H9 (cell line): ENCODE measurements around the gene PIAS4. TPM values are rescaled to one million over a fixed set of nuclear protein-coding genes. Genes with fewer than 3 reads are reported as not detected.

Experiments
- DNase-seq: peaks from one replicate; pipeline ENCODE4 v3.0.0-alpha.2; 2017
- H2AFZ ChIP-seq: one replicate; pipeline ENCODE4 v1.6.1; 2013; ENCODE audit warnings: mild to moderate bottlenecking, low read length, control low read depth, moderate library complexity
- H2AK5ac ChIP-seq: 2 replicates; pipeline ENCODE4 v1.6.1; 2013; ENCODE audit warnings: low read length, control low read depth, mixed read lengths; ENCODE audit not compliant: insufficient read length
- H2BK120ac ChIP-seq: one replicate; pipeline ENCODE4 v1.6.1; 2013; ENCODE audit warnings: low read depth, mild to moderate bottlenecking, low read length, control low read depth, inconsistent platforms; ENCODE audit not compliant: poor library complexity, severe bottlenecking
- H2BK12ac ChIP-seq: 2 replicates; pipeline ENCODE4 v1.6.1; 2013; ENCODE audit warnings: low read length, control low read depth, mixed read lengths, low read depth; ENCODE audit not compliant: insufficient read length
- H2BK15ac ChIP-seq: 2 replicates; pipeline ENCODE4 v1.6.1; 2013; ENCODE audit warnings: low read depth, low read length, control low read depth
- H2BK20ac ChIP-seq: one replicate; pipeline ENCODE4 v1.6.1; 2013; ENCODE audit warnings: low read depth, mild to moderate bottlenecking, low read length, control low read depth, inconsistent platforms; ENCODE audit not compliant: poor library complexity, severe bottlenecking
- H2BK5ac ChIP-seq: 2 replicates; pipeline ENCODE4 v1.6.1; 2013; ENCODE audit warnings: low read length, control low read depth, mixed read lengths; ENCODE audit not compliant: insufficient read length
- H3K14ac ChIP-seq: 2 replicates; pipeline ENCODE4 v1.6.1; 2013; ENCODE audit warnings: low read length, control low read depth; ENCODE audit not compliant: insufficient read depth
- H3K18ac ChIP-seq: 2 replicates; pipeline ENCODE4 v1.6.1; 2013; ENCODE audit warnings: low read depth, mild to moderate bottlenecking, mixed read lengths, low read length, control low read depth; ENCODE audit not compliant: insufficient read length
- H3K23ac ChIP-seq: 2 replicates; pipeline ENCODE4 v1.6.1; 2013; ENCODE audit warnings: low read length, control low read depth, mixed read lengths, low read depth; ENCODE audit not compliant: insufficient read length
- H3K23me2 ChIP-seq: 2 replicates; pipeline ENCODE4 v1.6.1; 2013; ENCODE audit warnings: low read depth, mild to moderate bottlenecking, mixed read lengths, low read length, control low read depth; ENCODE audit not compliant: insufficient read length, poor library complexity, severe bottlenecking
- H3K27ac ChIP-seq: 2 replicates; pipeline ENCODE4 v1.5.1; 2013; ENCODE audit warnings: low read length, control low read depth, mixed read lengths, low read depth; ENCODE audit not compliant: insufficient read length
- H3K27me3 ChIP-seq: 2 replicates; pipeline ENCODE4 v1.6.1; 2013; ENCODE audit warnings: low read length, control low read depth, inconsistent platforms; ENCODE audit not compliant: insufficient read depth
- H3K4ac ChIP-seq: 2 replicates; pipeline ENCODE4 v1.6.1; 2013; ENCODE audit warnings: low read depth, mild to moderate bottlenecking, control low read depth, inconsistent platforms, low read length, moderate library complexity
- H3K4me1 ChIP-seq: 2 replicates; pipeline ENCODE4 v1.6.1; 2013; ENCODE audit warnings: low read length, control low read depth, inconsistent platforms; ENCODE audit not compliant: insufficient read depth
- H3K4me2 ChIP-seq: 2 replicates; pipeline ENCODE4 v1.6.1; 2013; ENCODE audit warnings: low read length, control low read depth, mixed read lengths; ENCODE audit not compliant: insufficient read length, insufficient read depth
- H3K56ac ChIP-seq: 2 replicates; pipeline ENCODE4 v1.6.1; 2013; ENCODE audit warnings: low read depth, mild to moderate bottlenecking, mixed read lengths, low read length, control low read depth; ENCODE audit not compliant: insufficient read length
- H3K79me1 ChIP-seq: 2 replicates; pipeline ENCODE4 v1.6.1; 2013; ENCODE audit warnings: low read depth, mild to moderate bottlenecking, moderate library complexity, low read length, control low read depth, inconsistent platforms; ENCODE audit not compliant: insufficient read depth, poor library complexity, severe bottlenecking
- H3K79me2 ChIP-seq: 2 replicates; pipeline ENCODE4 v1.6.1; 2013; ENCODE audit warnings: low read length, control low read depth, inconsistent platforms; ENCODE audit not compliant: insufficient read depth
- H3K9ac ChIP-seq: 2 replicates; pipeline ENCODE4 v1.6.1; 2013; ENCODE audit warnings: low read length, control low read depth, mixed read lengths; ENCODE audit not compliant: insufficient read length; ENCODE audit errors: extremely low read depth
- H3K9me3 ChIP-seq: one replicate; pipeline ENCODE4 v1.6.1; 2013; ENCODE audit warnings: low read depth, low read length, inconsistent platforms; ENCODE audit not compliant: control insufficient read depth
- H3T11ph ChIP-seq: one replicate; pipeline ENCODE4 v1.6.1; 2013; ENCODE audit warnings: mild to moderate bottlenecking, low read length, control low read depth, inconsistent platforms
- H4K20me1 ChIP-seq: one replicate; pipeline ENCODE4 v1.6.1; 2013; ENCODE audit not compliant: control insufficient read depth, insufficient read length, insufficient read depth
- H4K5ac ChIP-seq: 2 replicates; pipeline ENCODE4 v1.6.1; 2013; ENCODE audit warnings: low read depth, mild to moderate bottlenecking, mixed read lengths, low read length, control low read depth; ENCODE audit not compliant: insufficient read length
- H4K8ac ChIP-seq: replicated peaks from 2 replicates; pipeline ENCODE4 v1.6.1; 2013; ENCODE audit warnings: low read length, control low read depth, mixed read lengths, low read depth; ENCODE audit not compliant: insufficient read length
- H4K91ac ChIP-seq: 2 replicates; pipeline ENCODE4 v1.6.1; 2013; ENCODE audit warnings: low read depth, mild to moderate bottlenecking, moderate library complexity, mixed read lengths, low read length, control low read depth; ENCODE audit not compliant: insufficient read length
- H3K27ac Mint-ChIP-seq, 3 experiments: 2 replicates in 2 of 3; 3 replicates in 1 of 3; pipeline ENCODE4 v1.8.0; 2020 to 2021; ENCODE audit warnings: mixed read lengths in 3 of 3, mild to moderate bottlenecking in 1 of 3, moderate library complexity in 1 of 3
- H3K27me3 Mint-ChIP-seq: 2 replicates; pipeline ENCODE4 v1.8.0; 2021; ENCODE audit warnings: low read depth, mild to moderate bottlenecking, moderate library complexity, mixed read lengths
- H3K36me3 Mint-ChIP-seq, 3 experiments: 2 replicates in 2 of 3; 3 replicates in 1 of 3; pipeline ENCODE4 v1.8.0; 2020 to 2021; ENCODE audit warnings: low read depth in 3 of 3, mixed read lengths in 3 of 3; ENCODE audit not compliant: insufficient read depth in 1 of 3
- H3K4me1 Mint-ChIP-seq, 2 experiments: 2 replicates each; pipeline ENCODE4 v1.8.0; 2020; ENCODE audit warnings: mixed read lengths in 2 of 2
- H3K4me3 Mint-ChIP-seq, 2 experiments: 2 replicates in 1 of 2; 3 replicates in 1 of 2; pipeline ENCODE4 v1.8.0; 2020 to 2021; ENCODE audit warnings: mild to moderate bottlenecking in 2 of 2, mixed read lengths in 2 of 2, moderate library complexity in 1 of 2
- H3K9me3 Mint-ChIP-seq, 2 experiments: 2 replicates in 1 of 2; 3 replicates in 1 of 2; pipeline ENCODE4 v1.8.0; 2020; ENCODE audit warnings: mild to moderate bottlenecking in 2 of 2, mixed read lengths in 2 of 2, moderate library complexity in 1 of 2
- whole genome bisulfite sequencing: extraction: QIAGEN DNeasy Blood & Tissue Kit; methylation state at CpG from one replicate; pipeline ENCODE4 v1.1.7; 2013; ENCODE audit warnings: missing lambda C conversion rate, low lambda C conversion rate, mixed read lengths; ENCODE audit not compliant: insufficient read length; ENCODE audit errors: extremely low coverage; 5-methylcytosine and 5-hydroxymethylcytosine counted together
- total RNA-seq: library from RNA; stranded (reverse); gene quantifications from 2 replicates; pipeline ENCODE4 v1.2.1, GENCODE V29; 2021
- TF ChIP-seq, protein P1 (sequence below): fragments of 200-600 bp; sonication (generic); conservative IDR thresholded peaks from 3 replicates; pipeline ENCODE4 v1.8.0; 2021; ENCODE audit warnings: antibody characterized with exemption, mild to moderate bottlenecking

The PIAS4 gene
- total RNA-seq, 1 experiment from 2014 or later, result 52.0 TPM

DNA sequence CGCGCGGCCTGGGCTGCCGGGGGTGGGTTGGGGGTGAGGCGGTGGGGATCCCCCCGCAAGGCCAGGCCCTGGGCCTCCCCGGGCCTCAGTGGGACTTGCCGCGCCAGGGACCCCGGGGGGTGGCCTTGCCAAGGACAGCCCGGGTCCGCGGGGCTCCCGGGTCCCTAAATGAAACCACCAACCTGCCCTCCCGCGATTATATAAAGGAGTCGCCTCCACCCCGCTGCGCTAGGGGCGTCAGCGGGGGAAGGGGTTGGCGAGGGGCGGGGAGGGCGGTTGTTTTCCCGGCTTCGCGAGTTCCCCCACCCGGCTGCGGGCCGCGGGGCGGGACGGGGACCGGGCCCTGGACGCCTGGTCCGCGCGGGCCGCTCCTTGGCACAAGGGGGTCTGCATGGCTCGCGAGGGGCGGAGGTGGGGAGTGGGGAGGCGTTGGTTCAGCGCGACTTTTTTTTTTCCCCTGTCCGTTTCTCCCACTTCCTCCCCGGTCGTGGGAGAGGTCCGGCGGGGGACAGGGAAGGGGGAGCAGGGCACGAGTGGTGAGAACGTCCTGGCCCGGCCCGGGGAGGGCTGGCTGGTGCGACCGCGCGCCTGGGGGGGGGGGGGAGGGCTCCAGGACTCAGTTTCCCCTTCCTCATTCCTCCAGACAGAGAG lies 60.0 kb downstream of the PIAS4 start:
- Histone ChIP-seq H3K56ac (no peak overlapping the region), H3K23me2 (peaks cover 15% of the 10 kb centered on the region), H2BK5ac (no peak overlapping the region), H2AK5ac (no peak overlapping the region), H3K27ac (no peak overlapping the region), H3K9me3 (no peaks in the 10 kb centered on the region), H3K9ac (no peak overlapping the region), H2BK20ac (no peak overlapping the region), H3T11ph (no peak overlapping the region), H3K18ac (no peak overlapping the region), H3K23ac (no peak overlapping the region), H4K20me1 (peaks cover 3% of the 10 kb centered on the region), H2BK15ac (no peak overlapping the region), H3K14ac (no peak overlapping the region), H4K91ac (no peak overlapping the region), H2AFZ (no peak overlapping the region), H2BK12ac (no peak overlapping the region), H3K4me1 (no peaks in the 10 kb centered on the region; the same call in 1 of the 2 replicates), H3K4ac (no peak overlapping the region), H3K79me1 (peaks cover 6% of the 10 kb centered on the region), H3K79me2 (peaks cover 13% of the 10 kb centered on the region; the same call in 1 of the 2 replicates), H4K8ac (no peak overlapping the region), H3K27me3 (peaks cover 10% of the 10 kb centered on the region; the same call in 1 of the 2 replicates), H2BK120ac (no peak overlapping the region), H3K4me2 (peak overlapping the region; percentile 17), H4K5ac (no peak overlapping the region)
- peak; percentile 31 for DNase-seq
- Mint-ChIP-seq H3K36me3 (peaks cover 0 to 6% (median 4%) of the 10 kb centered on the region in 3 experiments; a peak in 2 of 7 replicates), H3K9me3 (no peaks in the 10 kb centered on the region; a peak in 2 of 5 replicates), H3K27me3 (peaks cover 29% of the 10 kb centered on the region), H3K27ac (no peak overlapping the region), H3K4me3 (peak overlapping the region; percentile 44 to 77), H3K4me1 (peaks cover 8 to 20% of the 10 kb centered on the region in 2 experiments)
- no CpG with 5 or more reads among the region's 58 CpGs for WGBS
- TF ChIP-seq, protein P1, sequence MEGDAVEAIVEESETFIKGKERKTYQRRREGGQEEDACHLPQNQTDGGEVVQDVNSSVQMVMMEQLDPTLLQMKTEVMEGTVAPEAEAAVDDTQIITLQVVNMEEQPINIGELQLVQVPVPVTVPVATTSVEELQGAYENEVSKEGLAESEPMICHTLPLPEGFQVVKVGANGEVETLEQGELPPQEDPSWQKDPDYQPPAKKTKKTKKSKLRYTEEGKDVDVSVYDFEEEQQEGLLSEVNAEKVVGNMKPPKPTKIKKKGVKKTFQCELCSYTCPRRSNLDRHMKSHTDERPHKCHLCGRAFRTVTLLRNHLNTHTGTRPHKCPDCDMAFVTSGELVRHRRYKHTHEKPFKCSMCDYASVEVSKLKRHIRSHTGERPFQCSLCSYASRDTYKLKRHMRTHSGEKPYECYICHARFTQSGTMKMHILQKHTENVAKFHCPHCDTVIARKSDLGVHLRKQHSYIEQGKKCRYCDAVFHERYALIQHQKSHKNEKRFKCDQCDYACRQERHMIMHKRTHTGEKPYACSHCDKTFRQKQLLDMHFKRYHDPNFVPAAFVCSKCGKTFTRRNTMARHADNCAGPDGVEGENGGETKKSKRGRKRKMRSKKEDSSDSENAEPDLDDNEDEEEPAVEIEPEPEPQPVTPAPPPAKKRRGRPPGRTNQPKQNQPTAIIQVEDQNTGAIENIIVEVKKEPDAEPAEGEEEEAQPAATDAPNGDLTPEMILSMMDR, result no peak
